ENCODE measurements around the gene RCC1.

- TF ChIP-seq POLR2A (IDR thresholded peaks at IDR 0.05) (no peak), CTCF (IDR thresholded peaks at IDR 0.05) (no peak)
Measured at GRCh38 chr1:28551381-28551780, 45.5 kb downstream of the RCC1 start.
